GM21528 (cell line): ENCODE results near the gene R3HDM2.

Experiments used
- ATAC-seq: cut with Tn5 transposase; IDR thresholded peaks from one replicate; pipeline ENCODE4 v1.9.1; 2021; ENCODE audit warnings: mild to moderate bottlenecking, moderate library complexity; ENCODE audit not compliant: unreplicated experiment, low FRiP score

Gene R3HDM2

GRCh38 chr12:57210926-57211692 is 219.7 kb downstream of the R3HDM2 start:
- ATAC-seq = no peak

GRCh38 chr12:57210461-57210860 is 220.4 kb downstream of the R3HDM2 start:
- no peak for ATAC-seq

GRCh38 chr12:57209916-57210315 is 220.9 kb downstream of the R3HDM2 start:
- no peak for ATAC-seq

- no peak for ATAC-seq
Observed at GRCh38 chr12:57208631-57209282, 222.1 kb downstream of the R3HDM2 start.

GRCh38 chr12:57207731-57208630 is 222.9 kb downstream of the R3HDM2 start:
- ATAC-seq = no peak

GRCh38 chr12:57205931-57206330 is 224.9 kb downstream of the R3HDM2 start:
- ATAC-seq = no peak

- no peak for ATAC-seq
Observed at GRCh38 chr12:57205186-57205585, 225.7 kb downstream of the R3HDM2 start.

GRCh38 chr12:57204454-57204853 is 226.4 kb downstream of the R3HDM2 start:
- ATAC-seq = no peak

- no peak for ATAC-seq
Observed at GRCh38 chr12:57203791-57204190, 227.1 kb downstream of the R3HDM2 start.
